ENCODE measurements around the gene HEATR5A.

DNA sequence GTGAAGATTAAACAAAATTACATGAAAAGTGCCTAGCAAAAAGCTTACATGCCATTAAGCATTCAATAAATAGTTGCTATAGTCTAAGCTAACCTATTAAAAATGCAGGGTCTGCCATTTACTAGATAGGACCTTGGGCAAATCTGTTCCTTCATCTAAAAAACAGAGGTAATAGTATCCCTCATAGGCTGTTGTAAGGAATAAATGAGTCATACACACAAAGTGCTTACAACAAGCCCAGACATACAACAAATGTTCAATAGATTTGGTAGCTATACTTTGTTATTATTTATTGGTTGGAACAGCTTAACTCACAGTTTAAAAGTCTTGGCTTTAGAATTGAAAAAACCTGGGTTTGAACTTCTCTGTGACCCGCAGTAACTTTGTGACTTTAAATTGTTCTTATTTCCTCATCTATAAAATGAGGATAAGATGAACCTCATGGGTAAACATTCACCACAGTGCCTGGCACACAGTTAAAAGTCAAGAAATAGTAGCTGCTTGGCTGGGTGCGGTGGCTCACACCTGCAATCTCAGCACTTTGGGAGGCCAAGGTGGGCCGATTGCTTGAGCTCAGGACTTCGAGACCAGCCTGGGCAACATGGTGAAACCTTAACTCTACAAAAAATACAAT is 24.7 kb downstream of the HEATR5A start:
- TF ChIP-seq PCBP2 (optimal IDR thresholded peaks at IDR 0.05; ENCODE audit: low read depth, low read length, poor library complexity, severe bottlenecking): no peak
- no peak for TF ChIP-seq SMC3 (IDR thresholded peaks at IDR 0.05; ENCODE audit: low read length)
- TF ChIP-seq SIN3A (IDR thresholded peaks at IDR 0.05; ENCODE audit: borderline replicate concordance, low read depth, low read length): no peak
- TF ChIP-seq, protein P1, sequence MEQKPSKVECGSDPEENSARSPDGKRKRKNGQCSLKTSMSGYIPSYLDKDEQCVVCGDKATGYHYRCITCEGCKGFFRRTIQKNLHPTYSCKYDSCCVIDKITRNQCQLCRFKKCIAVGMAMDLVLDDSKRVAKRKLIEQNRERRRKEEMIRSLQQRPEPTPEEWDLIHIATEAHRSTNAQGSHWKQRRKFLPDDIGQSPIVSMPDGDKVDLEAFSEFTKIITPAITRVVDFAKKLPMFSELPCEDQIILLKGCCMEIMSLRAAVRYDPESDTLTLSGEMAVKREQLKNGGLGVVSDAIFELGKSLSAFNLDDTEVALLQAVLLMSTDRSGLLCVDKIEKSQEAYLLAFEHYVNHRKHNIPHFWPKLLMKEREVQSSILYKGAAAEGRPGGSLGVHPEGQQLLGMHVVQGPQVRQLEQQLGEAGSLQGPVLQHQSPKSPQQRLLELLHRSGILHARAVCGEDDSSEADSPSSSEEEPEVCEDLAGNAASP (CRISPR knock-in tag; IDR thresholded peaks at IDR 0.05; ENCODE audit: borderline replicate concordance): no peak
- TF ChIP-seq GABPA (IDR thresholded peaks at IDR 0.05; ENCODE audit: low read depth, low read length): no peak
- TF ChIP-seq GABPA (CRISPR knock-in tag; IDR thresholded peaks at IDR 0.05; ENCODE audit: low read depth): no peak
- TF ChIP-seq, protein P2, sequence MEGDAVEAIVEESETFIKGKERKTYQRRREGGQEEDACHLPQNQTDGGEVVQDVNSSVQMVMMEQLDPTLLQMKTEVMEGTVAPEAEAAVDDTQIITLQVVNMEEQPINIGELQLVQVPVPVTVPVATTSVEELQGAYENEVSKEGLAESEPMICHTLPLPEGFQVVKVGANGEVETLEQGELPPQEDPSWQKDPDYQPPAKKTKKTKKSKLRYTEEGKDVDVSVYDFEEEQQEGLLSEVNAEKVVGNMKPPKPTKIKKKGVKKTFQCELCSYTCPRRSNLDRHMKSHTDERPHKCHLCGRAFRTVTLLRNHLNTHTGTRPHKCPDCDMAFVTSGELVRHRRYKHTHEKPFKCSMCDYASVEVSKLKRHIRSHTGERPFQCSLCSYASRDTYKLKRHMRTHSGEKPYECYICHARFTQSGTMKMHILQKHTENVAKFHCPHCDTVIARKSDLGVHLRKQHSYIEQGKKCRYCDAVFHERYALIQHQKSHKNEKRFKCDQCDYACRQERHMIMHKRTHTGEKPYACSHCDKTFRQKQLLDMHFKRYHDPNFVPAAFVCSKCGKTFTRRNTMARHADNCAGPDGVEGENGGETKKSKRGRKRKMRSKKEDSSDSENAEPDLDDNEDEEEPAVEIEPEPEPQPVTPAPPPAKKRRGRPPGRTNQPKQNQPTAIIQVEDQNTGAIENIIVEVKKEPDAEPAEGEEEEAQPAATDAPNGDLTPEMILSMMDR (CRISPR knock-in tag; IDR thresholded peaks at IDR 0.05): no peak
